HG03521 (cell line): ENCODE measurements around the gene SENP2.
"Not testable (repeated sequence)": the region's sequence is repeated elsewhere in the genome, so short reads cannot be mapped to it uniquely, and the experiment has no call there.

ENCODE experiments used
- ATAC-seq: cut with Tn5 transposase; IDR thresholded peaks from one replicate; pipeline ENCODE4 v1.9.1; 2021; ENCODE audit warnings: mild to moderate bottlenecking, moderate library complexity; ENCODE audit not compliant: unreplicated experiment

Gene SENP2

GRCh38 chr3:185647134-185647879 lies 61.2 kb downstream of the SENP2 start:
- ATAC-seq, result no peak

- ATAC-seq, result no peak
Measured at GRCh38 chr3:185647880-185648210, 61.8 kb downstream of the SENP2 start.

- ATAC-seq, result no peak
Measured at GRCh38 chr3:185648396-185648795, 62.3 kb downstream of the SENP2 start.

GRCh38 chr3:185649414-185649813 lies 63.3 kb downstream of the SENP2 start:
- no peak for ATAC-seq

GRCh38 chr3:185651971-185652370 lies 65.9 kb downstream of the SENP2 start:
- no peak for ATAC-seq

- no peak for ATAC-seq
Measured at GRCh38 chr3:185653949-185654757, 68.1 kb downstream of the SENP2 start.

GRCh38 chr3:185654758-185655145 lies 68.7 kb downstream of the SENP2 start:
- no peak for ATAC-seq

- ATAC-seq, result no peak
Measured at GRCh38 chr3:185655426-185656320, 69.6 kb downstream of the SENP2 start.

- no peak for ATAC-seq
Measured at GRCh38 chr3:185656321-185656840, 70.3 kb downstream of the SENP2 start.

- ATAC-seq, result no peak
Measured at GRCh38 chr3:185657211-185657610, 71.1 kb downstream of the SENP2 start.

- no peak for ATAC-seq
Measured at GRCh38 chr3:185657691-185658503, 71.8 kb downstream of the SENP2 start.

- no peak for ATAC-seq
Measured at GRCh38 chr3:185658504-185658912, 72.4 kb downstream of the SENP2 start.

GRCh38 chr3:185658943-185659342 lies 72.8 kb downstream of the SENP2 start:
- no peak for ATAC-seq

- ATAC-seq, result peak; percentile 53
Measured at GRCh38 chr3:185659942-185660921, 74.1 kb downstream of the SENP2 start.

- ATAC-seq, result not testable (repeated sequence)
Measured at GRCh38 chr3:185661296-185661695, 75.2 kb downstream of the SENP2 start.

GRCh38 chr3:185661772-185662171 lies 75.7 kb downstream of the SENP2 start:
- no peak for ATAC-seq

GRCh38 chr3:185663929-185664328 lies 77.8 kb downstream of the SENP2 start:
- ATAC-seq, result no peak

GRCh38 chr3:185667574-185667973 lies 81.5 kb downstream of the SENP2 start:
- ATAC-seq, result no peak
